Stimulated activated CD4-positive, alpha-beta T cell treated with anti-CD3 and anti-CD28 coated beads, TNF-alpha, amount 100 ng/mL, for 24 hours (primary cell): Measurements from ENCODE around the gene STAC.
"Not testable (repeated sequence)": the region's sequence is repeated elsewhere in the genome, so short reads cannot be mapped to it uniquely, and the experiment has no call there.

Experiments used
- DNase-seq, 3 experiments: peaks; one replicate each; pipeline ENCODE4 v3.0.0-alpha.2; 2020; ENCODE audit warnings: low read depth in 3 of 3

The STAC gene

DNA sequence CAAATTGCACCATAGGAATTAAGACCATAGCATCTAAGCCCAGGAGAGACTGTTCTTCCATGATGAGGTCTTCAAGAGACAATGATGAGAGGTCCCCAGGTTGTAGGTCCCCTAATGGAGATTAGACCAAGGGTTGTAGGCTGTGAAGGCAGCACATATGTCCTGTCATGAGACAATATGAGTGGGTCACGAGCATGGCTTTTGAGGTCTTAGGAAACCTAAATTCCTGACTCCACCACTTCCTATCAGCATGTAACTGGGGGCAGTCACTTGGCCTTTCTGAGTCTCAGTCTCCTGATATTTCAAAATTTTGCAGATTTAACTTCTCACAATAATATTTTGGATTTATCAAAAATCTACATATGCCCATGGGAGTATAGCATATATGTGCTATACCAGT, 31.3 kb downstream of the STAC start:
- DNase-seq, result no peak

DNA sequence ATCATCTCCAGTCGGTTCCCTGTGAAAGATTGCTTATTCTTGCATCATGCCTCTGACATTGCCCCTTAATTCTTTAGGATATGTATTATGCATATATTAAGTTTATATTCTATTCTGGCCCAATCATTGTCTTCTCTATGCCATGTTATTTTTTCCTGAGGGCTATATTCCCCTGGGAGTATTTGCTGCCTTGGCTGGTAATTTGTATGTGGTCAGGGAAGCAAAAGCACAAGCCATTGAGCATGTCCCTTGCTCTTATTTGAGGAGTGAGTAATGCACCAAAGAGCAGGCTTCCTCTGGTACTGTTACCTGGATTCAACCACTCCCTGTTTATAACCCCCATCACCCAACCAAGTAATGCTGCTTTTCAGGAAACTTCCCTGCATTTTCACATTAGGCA, 36.3 kb downstream of the STAC start:
- no peak for DNase-seq

DNA sequence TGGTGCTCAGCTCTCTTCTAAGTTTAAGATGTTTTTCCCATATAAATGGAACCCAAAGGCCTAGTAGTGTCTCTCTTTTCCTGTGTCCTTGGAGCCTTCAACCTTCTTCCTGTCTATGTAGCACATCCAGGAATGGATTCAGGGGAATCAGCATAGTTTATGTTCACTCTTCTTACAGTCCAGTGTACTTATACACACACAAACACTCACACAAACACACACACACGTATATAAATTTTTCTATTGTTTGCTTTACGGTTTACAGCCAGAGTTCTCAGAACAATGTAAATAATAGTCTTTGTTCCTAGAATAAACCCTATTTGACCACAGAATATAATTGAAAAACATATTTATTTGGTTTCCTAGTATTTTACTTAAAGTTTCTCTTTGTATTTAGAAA, 36.9 kb downstream of the STAC start:
- no peak for DNase-seq

DNA sequence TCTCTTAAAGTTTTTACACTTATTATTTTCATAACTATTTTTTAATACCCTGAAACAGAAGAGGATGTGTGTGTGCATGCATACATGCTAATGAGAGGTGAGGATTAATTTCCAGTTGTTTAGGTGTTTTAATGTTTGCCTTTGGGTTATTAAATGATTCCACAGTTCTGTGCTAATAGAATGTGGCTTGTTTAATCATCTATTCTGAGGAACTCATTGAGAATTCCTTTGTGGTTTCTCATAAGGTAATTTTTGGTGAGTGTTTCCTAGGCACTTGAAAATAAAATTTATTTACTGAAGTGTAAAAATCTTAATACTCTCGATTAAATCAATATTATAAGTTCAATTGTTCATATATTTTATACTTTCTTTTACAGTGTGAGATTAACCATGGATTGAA, 38.0 kb downstream of the STAC start:
- DNase-seq, result no peak

- DNase-seq, result no peak
These were observed 48.1 kb downstream of the STAC start for GRCh38 chr3:36428445-36428844.

DNA sequence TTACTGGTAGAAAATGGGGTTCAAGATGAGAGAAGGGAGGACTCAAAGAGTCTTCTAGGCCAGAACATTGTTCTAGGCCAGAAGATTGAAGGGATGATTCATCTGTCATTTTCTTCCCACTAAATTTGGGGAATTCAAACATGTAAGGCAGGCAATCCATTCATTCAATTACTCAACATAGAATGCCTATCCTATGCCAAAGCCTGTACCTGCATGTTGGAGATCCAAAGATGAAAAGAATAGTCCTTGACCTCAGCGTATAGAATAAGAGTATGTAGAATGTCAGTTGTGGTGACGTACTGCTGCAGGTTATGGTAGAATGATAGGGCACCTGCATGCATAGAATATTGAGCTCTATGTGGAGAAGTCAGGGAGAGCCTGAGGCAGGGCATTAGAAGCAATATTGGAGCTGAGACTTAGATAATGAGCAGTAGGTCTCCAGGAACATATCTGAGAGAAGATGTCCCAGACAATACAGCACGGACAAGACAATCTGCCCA, 49.7 kb downstream of the STAC start:
- no peak for DNase-seq

- DNase-seq, result no peak
These were observed 53.2 kb downstream of the STAC start for GRCh38 chr3:36433511-36433910.

- no peak for DNase-seq
These were observed 54.6 kb downstream of the STAC start for GRCh38 chr3:36434687-36435426.

DNA sequence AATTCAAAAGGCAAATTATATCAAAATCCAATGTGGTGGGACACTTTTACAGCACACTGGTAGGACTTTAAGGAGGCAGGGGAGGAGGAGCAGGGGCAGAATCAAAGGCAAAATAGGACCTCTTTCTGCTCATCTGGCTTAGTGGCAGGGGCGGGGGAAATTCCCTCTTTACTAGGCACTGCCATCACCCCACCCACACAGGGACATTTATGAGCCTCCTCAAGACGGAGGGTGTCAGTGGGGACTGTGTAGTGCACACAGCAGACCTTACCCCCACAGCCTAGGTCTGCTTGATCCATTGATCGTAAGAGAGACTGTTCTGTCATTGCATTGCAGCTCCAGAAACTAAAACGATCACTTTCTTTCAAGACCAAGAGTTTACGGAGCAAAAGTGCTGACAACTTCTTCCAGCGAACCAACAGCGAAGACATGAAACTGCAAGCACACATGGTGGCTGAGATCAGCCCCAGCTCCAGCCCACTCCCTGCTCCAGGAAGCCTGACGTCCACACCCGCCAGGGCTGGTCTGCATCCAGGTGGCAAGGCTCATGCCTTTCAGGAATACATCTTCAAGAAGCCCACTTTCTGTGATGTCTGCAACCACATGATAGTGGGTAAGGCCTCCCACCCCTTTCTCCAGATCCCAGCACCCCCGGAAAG, 62.9 kb downstream of the STAC start:
- DNase-seq, result no peak

DNA sequence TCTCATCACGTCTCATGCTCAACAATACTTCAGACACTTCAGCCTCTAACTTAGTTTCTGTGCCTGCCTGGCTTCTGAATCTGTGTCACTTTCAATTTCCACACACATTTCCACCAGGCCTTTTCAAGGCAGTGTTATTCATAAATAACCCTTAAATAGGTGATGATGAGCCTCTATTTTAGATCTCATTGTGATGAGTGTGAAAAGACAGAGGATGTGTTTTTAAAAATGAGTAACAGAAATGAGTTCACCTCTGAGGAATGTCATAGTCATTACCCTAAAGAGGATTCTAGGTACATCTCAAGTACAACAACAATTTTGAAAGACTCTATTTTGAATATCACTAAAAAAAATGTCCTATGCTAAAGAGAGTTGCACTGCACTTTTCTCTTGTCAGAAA, 64.6 kb downstream of the STAC start:
- no peak for DNase-seq

- DNase-seq, result no peak
These were observed 66.0 kb downstream of the STAC start for GRCh38 chr3:36446276-36446675.

DNA sequence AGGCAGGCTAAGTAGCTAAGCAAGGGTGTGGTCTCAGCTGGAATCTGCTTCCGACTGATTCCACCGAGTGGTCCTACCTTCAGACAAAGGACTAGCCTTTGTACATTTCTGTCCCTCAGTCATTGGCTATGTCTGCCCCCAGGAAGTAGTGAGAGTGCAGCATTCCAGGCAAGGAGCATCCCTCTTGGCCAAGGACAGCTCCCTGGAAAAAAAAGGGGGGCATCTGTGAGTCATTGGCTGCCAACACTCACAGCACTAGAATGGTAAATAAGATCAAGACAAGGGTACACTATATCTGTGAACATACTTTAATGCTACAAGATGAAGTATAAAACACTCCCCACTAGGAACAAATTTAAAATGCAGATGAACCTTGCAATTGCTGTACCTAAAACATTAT, 66.8 kb downstream of the STAC start:
- no peak for DNase-seq

DNA sequence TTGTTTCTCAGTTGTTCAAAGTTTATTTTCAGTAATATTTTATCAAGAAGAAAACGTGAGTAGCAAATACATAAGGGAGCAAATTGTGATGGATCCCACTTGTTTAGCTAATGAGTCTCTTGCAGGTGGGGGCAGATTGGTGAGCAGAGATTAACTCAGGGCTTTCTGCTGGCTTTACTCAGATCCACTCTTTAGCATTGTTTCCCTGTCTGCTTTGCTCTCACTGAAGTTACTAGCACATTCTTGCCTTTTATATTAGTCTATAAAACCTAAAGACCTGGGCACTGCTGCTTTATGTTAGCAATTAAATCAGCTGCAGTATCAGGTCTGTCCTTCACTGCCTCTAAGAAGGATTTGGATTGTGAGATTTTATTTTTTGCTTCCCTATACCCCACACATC, 71.5 kb downstream of the STAC start:
- DNase-seq, result no peak

DNA sequence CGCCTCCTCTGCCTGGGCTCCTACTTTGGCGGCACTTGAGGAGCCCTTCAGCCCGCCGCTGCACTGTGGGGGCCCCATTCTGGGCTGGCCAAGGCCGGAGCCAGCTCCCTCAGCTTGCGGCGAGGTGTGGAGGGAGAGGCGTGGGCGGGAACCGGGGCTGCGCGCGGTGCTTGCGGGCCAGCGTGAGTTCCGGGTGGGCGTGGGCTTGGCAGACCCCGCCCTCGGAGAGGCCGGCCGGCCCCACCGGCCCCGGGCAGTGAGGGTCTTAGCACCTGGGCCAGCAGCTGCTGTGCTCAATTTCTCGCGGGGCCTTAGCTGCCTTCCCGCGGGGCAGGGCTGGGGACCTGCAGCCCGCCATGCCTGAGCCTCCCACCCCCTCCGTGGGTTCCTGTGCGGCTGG, 72.9 kb downstream of the STAC start:
- not testable (repeated sequence) for DNase-seq

DNA sequence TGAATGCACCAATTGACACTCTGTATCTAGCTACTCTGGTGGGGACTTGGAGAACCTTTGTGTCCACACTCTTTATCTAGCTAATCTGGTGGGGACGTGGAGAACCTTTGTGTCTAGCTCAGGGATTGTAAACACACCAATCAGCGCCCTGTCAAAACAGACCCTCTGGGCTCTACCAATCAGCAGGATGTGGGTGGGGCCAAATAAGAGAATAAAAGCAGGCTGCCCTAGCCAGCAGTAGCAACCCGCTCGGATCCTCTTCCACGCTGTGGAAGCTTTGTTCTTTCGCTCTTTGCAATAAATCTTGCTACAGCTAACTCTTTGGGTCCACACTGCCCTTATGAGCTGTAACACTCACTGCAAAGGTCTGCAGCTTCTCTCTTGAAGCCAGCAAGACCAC, 73.6 kb downstream of the STAC start:
- not testable (repeated sequence) for DNase-seq

DNA sequence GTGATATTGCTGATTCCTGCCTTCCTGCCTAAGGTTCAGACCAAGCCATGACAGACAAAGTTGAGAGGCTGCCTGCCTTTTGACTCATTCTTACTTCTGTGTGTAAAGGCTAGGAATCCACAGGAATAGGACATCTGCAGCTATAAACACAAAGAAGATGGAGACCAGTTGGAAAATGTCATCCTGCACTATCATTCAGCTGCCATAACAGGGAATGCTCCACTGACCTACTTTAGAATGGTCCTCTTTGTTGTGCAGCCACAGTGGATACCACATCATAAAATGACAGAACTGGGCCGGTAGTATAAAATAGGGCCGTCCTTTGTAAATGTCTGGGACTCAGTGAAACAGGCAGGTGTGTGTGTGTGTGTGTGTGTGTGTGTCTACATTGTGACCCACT, 75.1 kb downstream of the STAC start:
- DNase-seq, result no peak

- no peak for DNase-seq
These were observed 76.5 kb downstream of the STAC start for GRCh38 chr3:36456784-36457183.

DNA sequence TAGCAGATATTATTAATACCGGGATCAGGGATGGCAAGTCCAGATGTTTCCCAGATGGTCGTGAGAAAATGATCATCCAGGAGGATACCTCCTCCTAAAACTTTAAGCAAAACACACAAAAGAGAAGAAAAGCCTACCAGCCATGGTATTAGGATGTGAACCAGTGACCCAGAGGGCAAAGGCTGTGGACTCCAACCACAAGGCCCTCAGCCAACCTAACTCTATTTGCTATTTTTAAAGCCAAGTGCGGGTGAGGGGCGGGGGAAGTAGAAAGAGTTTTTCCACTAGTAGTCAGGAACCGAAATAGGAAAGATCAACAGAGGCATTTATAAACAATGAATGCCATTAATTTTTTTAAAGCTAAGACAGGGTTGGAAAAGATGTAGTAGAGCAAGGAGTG, 77.4 kb downstream of the STAC start:
- no peak for DNase-seq

DNA sequence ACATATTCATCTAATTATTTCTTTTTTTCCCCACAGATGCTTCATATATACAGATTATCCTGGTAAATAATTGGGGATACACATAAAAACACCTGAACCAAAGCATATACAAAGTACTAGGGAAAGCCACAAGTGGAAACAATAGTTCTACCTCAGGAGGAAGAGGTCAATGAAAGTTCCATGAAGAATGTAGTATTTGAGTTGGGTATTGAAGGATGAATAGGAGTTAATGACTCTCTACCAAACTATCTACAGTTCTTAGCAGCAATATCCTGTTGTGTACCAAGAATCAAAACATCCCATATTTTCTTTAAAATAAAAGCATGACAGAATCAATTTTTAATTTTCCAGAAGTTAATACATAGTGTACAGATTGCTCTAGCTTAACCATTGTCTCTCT, 78.9 kb downstream of the STAC start:
- no peak for DNase-seq

GRCh38 chr3:36461597-36461996, 81.3 kb downstream of the STAC start:
- no peak for DNase-seq

GRCh38 chr3:36472045-36472444, 91.7 kb downstream of the STAC start:
- DNase-seq, result not testable (repeated sequence)

- no peak for DNase-seq
These were observed 95.3 kb downstream of the STAC start for GRCh38 chr3:36475558-36475957.

GRCh38 chr3:36476286-36476942, 96.1 kb downstream of the STAC start:
- DNase-seq, result no peak
